Activated gamma-delta T cell treated with anti-CD3 and anti-CD28 coated beads, Interleukin-2, amount 50 U/mL, for 16 hours (primary cell): ENCODE data around the gene CLEC16A.

ENCODE experiments used
- DNase-seq: peaks from one replicate; pipeline ENCODE4 v3.0.0-alpha.2; 2020; ENCODE audit warnings: low read depth

The CLEC16A gene

GRCh38 chr16:10992797-10993196, 48.4 kb downstream of the CLEC16A start:
- no peak for DNase-seq

- no peak for DNase-seq
Measured at GRCh38 chr16:10993649-10994048, 49.3 kb downstream of the CLEC16A start.

GRCh38 chr16:10994571-10994970, 50.2 kb downstream of the CLEC16A start:
- no peak for DNase-seq

DNA sequence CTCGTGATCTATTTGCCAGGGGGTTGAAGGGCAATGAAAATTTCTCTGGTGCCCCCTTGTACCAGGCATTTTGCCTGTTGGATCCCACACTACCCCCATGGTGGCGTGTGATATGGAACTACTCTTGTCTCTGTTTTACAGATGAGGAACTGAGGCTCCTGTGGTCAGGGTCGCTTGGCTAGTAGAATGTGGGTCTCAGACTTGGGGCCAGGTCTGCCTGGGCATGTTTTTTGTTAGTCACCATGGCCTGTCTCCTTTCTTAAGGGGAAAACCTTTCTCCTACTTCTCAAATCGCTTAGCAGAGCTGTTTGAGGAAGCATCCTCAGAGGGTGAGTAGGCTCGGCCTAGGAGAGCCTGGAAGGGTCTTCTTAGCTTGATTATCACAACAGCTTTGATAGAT, 51.2 kb downstream of the CLEC16A start:
- no peak for DNase-seq

- no peak for DNase-seq
Measured at GRCh38 chr16:10997485-10997884, 53.1 kb downstream of the CLEC16A start.

GRCh38 chr16:10999300-10999699, 54.9 kb downstream of the CLEC16A start:
- no peak for DNase-seq

DNA sequence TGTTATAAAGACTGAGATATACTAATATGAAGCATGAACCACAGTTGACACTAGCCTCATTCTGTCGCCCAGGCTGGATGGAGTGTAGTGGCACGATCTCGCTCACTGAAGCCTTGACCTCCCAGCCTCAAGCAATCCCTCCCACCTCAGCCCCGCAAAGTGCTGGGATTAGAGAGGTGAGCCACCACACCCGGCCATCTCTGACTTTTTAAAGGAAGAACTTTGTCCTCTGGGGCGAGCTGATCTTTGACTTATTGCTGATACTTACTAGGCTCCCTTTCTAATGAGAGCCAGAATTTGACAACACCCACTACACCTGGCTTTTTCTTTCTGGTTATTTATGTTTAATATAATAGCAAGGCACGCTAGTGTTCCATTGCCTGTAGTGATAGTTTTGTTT, 57.2 kb downstream of the CLEC16A start:
- DNase-seq = no peak

GRCh38 chr16:11003141-11003540, 58.8 kb downstream of the CLEC16A start:
- no peak for DNase-seq

DNA sequence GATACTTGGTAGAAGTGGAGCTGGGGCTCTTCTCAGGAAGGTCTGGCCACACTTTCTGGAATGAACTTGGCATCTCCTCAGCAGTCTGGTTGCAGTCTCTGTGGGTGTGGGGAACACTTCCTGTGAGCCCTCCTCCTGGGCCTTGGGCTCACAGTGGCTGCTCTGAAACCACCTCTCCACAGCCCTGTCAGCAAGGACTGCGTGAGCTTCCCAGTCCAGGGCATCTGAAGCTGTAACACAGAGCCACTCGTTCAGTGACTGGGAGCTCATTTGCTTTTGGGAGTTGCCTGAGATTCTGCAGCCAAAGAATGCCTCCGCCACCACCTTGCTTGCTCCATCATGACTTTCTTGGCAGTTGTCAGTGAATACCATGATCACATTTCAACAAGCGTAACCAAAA, 60.0 kb downstream of the CLEC16A start:
- DNase-seq = no peak

DNA sequence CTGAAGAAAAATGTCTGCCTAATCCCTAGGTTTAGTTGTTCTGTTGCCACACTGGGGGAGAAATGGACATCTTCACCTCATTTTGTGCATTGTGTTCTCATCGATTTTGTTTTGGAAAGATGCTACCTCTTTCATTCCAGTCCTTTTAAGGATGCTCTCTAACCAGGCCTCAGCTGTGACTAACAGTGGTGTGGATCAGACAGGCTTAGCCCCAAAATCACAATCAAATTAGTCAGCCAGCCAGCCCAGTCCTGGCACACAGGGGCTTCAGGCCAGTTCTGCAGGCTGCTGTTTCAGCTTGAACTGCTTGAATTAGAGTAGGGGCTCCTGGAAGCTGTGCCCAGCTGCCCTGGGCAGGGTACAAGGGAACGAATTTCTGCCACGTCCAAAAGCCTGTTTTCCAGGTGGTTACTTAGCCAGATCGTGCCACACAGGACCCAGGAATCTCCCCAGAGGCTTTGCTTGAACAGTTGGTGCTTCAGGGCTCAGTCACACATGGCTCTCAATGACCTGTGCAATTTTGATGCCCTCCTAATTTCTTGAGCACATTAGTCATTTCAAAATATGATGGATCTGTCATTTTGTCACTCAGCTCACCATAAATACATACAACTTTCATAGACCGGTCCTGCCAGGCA, 60.7 kb downstream of the CLEC16A start:
- DNase-seq = no peak

DNA sequence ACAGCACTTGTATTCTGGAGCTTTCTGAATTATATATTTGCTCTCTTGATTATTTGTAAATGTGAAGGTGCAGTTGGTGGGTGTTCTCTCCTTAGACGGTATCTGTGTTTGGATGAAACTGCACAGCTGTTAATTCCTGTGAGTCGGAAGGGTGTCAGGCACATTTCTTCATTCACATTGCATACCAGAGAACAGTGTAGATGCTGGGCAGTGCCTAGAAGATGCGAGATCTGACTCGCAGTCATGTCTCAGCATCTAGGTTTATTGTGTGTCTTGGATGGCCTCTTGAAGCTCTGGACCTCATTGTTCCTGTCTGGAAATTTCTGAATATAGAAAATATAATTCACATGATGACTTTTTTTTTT, 61.2 kb downstream of the CLEC16A start:
- DNase-seq = no peak

DNA sequence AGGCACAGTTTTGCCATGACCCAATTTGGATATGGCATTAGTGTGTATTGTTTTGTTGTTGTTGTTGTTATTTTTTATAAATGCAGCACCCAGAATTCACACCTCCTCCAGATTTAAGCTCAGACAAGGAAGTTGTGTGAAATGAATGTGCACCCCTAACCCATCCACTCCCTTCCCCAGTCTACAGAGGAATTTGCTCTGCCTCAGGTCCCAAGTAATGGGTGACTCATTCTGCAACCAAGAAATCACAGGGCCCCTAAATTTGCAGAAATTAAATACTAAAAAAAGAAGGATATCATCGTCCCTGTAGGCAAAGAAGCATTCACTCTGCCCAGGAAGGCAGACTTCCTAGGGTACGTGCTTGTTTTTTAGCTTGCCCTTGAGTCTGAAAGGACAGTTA, 62.3 kb downstream of the CLEC16A start:
- no peak for DNase-seq

DNA sequence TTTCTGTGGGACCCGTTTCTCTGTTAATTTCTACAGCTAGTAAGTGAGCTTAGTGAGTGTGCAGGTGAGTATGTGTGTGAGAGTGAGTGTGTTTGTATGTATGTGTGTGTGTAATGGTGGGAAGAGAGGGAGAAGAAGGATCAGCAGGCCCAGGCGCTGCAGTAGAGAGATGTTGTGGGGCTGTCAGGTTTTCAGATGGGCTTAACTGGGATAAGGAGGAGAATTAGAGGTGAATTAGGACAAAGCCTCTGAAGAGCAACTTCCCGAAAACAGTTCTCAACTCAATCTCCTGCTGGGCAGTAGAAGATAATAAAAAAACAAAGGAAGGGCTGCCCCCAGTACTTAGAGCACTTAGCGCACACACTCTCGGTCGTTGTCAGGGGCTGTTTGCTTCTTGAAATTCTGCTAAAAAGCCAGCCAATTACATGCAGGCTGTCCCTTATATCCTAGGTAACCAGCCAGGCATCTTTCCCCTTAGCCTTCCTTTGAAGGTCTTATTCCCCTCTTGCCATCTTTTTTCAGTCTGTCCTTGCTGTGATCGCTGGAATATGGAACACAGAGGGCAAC, 63.4 kb downstream of the CLEC16A start:
- DNase-seq = no peak

DNA sequence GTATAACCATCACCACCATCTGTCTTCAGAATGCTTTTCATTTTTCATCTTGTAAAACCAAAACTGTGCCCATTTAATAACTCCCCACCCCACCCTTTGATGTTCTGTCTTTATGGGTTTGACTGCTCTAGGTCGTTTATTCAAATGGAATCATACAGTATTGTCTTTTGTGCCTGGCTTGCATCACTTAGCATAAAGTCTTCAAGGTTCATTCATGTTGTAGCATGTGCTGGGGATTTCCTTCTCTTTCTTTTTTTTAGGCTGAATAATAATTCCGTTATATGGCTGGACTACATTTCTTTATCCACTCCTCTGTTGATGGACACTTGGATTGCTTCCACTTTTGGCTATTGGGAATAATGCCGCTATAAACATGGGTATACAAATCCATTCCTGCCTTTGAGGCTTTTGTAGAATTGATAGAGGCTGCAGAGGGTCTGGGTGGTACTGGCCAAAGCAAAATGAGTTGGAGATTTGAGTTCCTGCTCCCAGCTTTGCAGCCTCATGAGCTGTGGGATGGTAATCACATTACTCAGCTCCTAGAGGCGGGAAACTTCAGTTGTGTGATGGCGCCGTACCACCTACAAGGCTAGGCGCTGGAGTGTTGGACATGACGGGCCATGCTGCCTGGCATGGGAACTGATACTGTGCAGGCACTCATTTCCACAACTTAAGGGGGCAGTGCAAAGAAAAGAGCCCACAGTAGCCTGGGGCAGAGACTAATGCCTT, 64.8 kb downstream of the CLEC16A start:
- no peak for DNase-seq

GRCh38 chr16:11010575-11011221, 66.3 kb downstream of the CLEC16A start:
- no peak for DNase-seq

GRCh38 chr16:11011326-11011725, 67.0 kb downstream of the CLEC16A start:
- DNase-seq = no peak

DNA sequence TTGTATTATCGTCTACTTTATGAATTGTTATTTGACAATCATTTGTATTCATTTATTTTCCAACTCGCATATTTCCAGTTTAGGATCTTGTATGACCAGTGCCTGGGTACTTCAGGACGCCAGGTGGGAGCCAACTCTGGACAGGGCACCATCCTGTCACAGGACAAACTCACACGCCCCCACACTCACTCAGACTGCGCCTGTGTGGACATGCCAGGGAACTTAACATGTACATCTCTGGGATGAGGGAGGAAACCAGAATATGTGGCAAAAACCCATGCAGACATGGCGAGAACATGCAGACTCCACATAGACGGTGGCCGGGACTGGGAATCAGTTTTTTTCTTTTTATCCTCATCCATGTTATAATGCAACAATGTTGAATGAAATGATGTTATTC, 68.5 kb downstream of the CLEC16A start:
- DNase-seq = no peak

GRCh38 chr16:11014136-11014535, 69.8 kb downstream of the CLEC16A start:
- no peak for DNase-seq

- no peak for DNase-seq
Measured at GRCh38 chr16:11015076-11015475, 70.7 kb downstream of the CLEC16A start.

DNA sequence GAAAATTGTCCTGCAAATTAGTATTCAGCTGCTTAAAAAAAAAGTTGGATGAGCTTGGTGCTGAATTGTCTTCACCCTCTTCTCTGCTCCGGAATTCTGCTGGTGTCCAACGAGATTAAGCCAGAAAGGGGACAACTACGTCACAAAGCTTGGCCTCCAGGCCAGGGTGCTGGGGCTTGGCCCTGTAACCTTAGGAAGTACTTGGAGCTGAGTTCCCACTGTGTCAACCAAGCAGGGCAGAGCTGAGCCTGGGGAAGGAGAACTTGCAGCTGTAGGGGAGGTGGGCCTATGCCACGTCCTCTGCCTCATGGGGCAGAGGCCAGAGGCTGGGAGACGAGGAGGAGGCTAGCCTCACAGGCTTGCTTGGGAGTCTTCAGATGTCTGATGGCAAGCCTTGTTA, 71.2 kb downstream of the CLEC16A start:
- no peak for DNase-seq

DNA sequence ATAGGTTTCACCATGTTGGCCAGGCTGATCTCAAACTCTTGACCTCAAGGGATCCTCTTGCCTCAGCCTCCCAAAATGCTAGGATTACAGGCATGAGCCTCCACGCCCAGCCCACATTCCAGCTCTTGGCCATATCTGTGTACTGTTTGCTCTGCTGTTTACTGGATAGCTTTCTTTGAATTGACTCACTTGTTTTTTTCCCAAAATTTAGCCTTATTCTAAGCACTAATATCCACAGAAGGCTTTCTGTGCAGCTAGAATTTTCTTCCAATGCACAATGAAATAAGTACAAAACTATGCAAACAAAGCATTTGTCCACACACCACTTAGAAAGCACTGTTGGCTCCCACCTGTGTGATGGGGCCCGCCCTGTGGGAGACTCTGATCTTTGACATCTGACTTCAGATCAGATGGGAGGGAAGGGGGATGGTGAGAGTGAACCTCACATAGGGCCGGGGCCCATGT, 72.2 kb downstream of the CLEC16A start:
- no peak for DNase-seq

DNA sequence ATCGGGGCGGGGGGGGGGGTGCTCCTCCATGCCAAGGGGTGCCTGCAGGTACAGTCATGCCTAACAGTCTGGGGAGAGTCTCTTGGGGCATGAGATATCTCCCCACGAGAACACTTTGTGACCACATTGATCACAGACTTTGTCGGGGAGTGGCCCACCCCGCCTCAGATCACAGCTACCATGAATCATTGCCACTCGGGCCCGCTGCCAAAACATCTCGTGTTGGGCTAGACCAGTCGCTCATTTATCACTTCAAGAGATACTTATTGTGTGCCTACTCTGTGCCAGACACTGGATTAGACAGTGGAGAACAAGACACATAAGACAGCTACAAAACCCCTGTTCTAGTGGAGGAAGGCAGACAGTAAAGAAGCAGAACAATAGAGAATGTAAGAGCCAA, 72.6 kb downstream of the CLEC16A start:
- peak; percentile 30 for DNase-seq

DNA sequence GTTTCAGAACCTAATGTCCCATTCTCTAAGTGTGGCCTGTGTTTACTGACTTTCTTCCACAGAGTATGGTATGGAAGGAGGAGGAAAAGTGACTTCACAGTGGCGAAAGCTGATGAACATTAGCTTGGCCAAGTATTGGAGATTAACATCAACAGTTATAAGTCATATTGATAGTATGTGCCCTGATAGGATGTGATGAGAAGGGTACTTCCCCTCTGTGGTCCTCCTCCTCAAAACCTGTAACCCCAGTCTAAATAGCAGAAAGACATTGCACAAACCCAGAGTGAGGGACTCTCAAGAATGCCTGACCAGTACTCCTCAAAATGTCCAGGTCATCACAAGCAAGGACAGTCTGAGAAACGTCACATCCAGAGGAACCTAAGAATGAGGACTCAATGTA, 73.1 kb downstream of the CLEC16A start:
- no peak for DNase-seq
